NB4 (cell line): ENCODE measurements around the gene SASH1.

Experiments
- DNase-seq: peaks from one replicate; pipeline ENCODE4 v3.0.0; 2010; ENCODE audit warnings: low read depth
- H3K4me3 ChIP-seq: one replicate; pipeline ENCODE4 v1.5.1; 2011; ENCODE audit warnings: mild to moderate bottlenecking, low read depth, low read length, moderate library complexity
- CTCF ChIP-seq: IDR thresholded peaks from one replicate; pipeline ENCODE4 v1.5.1; 2012; ENCODE audit warnings: low read depth, low read length
- MAX ChIP-seq: IDR thresholded peaks from 2 replicates; pipeline ENCODE4 v1.6.1; 2011; ENCODE audit warnings: low read depth, low read length
- MYC ChIP-seq: IDR thresholded peaks from 2 replicates; pipeline ENCODE4 v1.6.1; 2011; ENCODE audit warnings: low read depth, low read length
- POLR2A ChIP-seq: IDR thresholded peaks from 2 replicates; pipeline ENCODE4 v1.6.1; 2011; ENCODE audit warnings: mild to moderate bottlenecking; ENCODE audit not compliant: insufficient read length; ENCODE audit errors: extremely low read depth

SASH1 gene

GRCh38 chr6:148509800-148510581 lies 167.4 kb downstream of the SASH1 start:
- DNase-seq, result peak; percentile 88
- H3K4me3 ChIP-seq, result no peak overlapping the region
- TF ChIP-seq MYC (peak; percentile 39; the same call in 1 of the 2 replicates), MAX (no peak)

- TF ChIP-seq POLR2A, result no peak
- no peak for TF ChIP-seq MYC
- no peak for TF ChIP-seq CTCF
- no peak for TF ChIP-seq MAX
- no peak overlapping the region for H3K4me3 ChIP-seq
Measured at GRCh38 chr6:148513145-148514071, 170.8 kb downstream of the SASH1 start.

GRCh38 chr6:148514091-148514845 lies 171.6 kb downstream of the SASH1 start:
- TF ChIP-seq MYC, result no peak
- no peak for TF ChIP-seq MAX
- no peak for TF ChIP-seq POLR2A
- no peak for TF ChIP-seq CTCF
- no peak overlapping the region for H3K4me3 ChIP-seq
- no peak for DNase-seq

More at GRCh38 chr6:148513145-148514071, 170.8 kb downstream of the SASH1 start:
- DNase-seq, result no peak

GRCh38 chr6:148516217-148516616 lies 173.6 kb downstream of the SASH1 start:
- no peak for DNase-seq
- H3K4me3 ChIP-seq, result no peak overlapping the region
- TF ChIP-seq CTCF (no peak), MYC (no peak), MAX (no peak), POLR2A (no peak)

GRCh38 chr6:148516617-148517016 lies 174.0 kb downstream of the SASH1 start:
- no peak overlapping the region for H3K4me3 ChIP-seq
- TF ChIP-seq POLR2A (no peak), MYC (no peak), CTCF (no peak), MAX (no peak)
- no peak for DNase-seq
